ENCODE measurements around the gene NTNG2.

The NTNG2 gene

GRCh38 chr9:132238026-132238972 is 76.4 kb downstream of the NTNG2 start:
- no peak for DNase-seq

GRCh38 chr9:132238992-132239391 is 77.1 kb downstream of the NTNG2 start:
- no peak for DNase-seq

DNA sequence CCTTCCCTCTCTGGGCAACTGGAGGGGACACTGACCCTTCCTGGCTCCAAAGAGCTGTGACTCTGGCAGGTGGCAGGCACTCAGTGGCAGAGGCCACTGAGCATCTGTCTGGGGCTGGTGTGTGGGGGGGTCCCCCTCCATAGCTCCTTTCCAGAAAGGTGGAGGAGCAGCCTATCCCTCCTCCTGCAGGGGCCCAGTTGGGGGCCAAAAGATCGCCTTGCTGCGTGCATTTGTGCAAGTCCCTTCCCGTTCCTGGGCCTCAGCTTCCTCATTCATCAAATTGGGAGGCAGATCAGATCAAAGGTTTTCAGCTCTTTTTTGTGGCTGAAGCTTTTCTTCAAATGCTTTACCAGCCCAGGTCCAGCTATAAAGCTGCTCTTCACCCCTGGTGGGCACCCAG is 77.7 kb downstream of the NTNG2 start:
- DNase-seq = no peak

GRCh38 chr9:132239999-132240840 is 78.4 kb downstream of the NTNG2 start:
- no peak for DNase-seq

- DNase-seq = peak; percentile 42
Measured at GRCh38 chr9:132240841-132241482, 79.1 kb downstream of the NTNG2 start.

DNA sequence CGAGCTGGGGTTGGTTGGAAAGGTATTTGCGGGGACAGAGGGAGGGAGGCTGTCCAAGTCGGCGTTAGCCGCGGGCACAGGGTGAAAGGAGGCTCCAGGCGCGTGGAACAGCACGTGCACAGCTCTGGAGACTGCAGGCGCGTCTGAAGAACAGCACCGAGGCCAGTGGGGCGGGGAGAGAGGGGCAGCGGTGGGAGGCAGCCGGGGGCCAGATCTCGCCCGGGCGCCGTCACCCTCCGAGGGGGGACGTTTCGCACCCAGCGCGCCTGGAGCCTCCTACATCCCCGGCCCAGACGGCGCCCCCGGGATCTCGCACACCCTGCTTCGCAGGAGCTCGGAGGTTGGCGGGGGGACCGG is 79.6 kb downstream of the NTNG2 start:
- no peak for DNase-seq

- DNase-seq = no peak
Measured at GRCh38 chr9:132241840-132242620, 80.2 kb downstream of the NTNG2 start.

GRCh38 chr9:132242621-132243155 is 80.8 kb downstream of the NTNG2 start:
- no peak for DNase-seq

GRCh38 chr9:132243156-132244074 is 81.6 kb downstream of the NTNG2 start:
- no peak for DNase-seq

DNA sequence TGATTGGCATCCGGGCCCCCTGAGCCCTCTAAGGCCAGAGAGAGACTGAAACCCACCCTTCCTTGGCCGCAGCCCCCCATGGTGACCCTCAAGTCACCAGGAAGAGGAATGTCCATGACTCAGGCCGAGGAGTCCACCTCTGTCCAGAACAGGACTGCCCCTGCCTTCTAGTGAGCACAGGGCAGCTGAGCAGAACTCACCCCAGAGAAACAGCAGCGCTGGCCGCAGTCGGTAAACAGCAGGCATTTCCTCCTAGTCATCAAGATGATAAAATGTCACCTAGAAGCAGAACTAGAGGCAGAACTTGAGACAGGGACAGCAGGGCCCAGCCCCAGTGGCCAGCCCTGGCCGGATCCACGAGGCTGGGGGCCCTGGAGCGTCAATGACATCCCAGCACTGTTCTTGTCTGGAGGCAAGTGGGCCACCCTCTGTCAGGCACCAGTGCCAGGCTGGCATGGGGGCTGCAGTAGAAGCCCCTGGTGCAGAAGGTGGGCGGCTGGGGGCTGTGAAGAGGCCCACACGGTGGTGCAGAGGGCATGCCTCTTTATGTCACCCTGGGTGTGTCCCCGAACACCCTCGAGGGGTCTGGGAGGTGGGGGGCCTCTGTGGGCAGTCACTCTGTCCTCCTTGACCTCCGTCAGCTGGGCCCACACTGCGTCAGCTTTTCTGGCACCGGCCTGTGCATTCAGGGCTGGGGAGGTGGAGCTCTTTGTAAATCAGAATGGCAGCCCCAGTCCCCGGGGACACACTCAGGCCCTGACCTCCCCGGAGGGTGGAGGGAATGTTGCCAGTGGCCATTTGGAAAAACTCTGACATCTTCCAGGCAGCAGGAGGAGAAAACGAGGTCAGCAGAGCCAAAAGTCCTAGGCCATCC is 83.0 kb downstream of the NTNG2 start:
- no peak for DNase-seq

GRCh38 chr9:132245465-132245864 is 83.6 kb downstream of the NTNG2 start:
- DNase-seq = no peak

DNA sequence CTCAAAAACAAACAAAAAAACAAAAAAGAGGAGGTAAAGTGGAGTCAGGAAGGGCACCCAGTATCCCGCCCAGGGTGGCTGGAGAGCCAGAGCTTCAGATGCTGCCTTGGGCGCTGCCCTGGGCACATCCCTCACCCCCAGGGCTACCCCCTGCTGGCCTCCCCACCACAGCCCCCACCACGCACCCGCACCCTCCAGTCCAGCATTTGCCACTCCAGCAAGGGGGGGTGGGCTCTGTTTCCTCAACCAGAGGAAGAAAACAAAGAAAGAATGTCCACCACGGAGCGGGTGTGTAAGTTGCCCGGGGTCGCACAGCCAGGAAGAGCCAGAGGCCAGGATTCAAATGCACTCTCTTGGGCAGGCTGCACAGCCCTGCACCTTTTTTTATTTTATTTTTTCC is 86.1 kb downstream of the NTNG2 start:
- no peak for DNase-seq

- no peak for DNase-seq
Measured at GRCh38 chr9:132249123-132249522, 87.3 kb downstream of the NTNG2 start.

- no peak for DNase-seq
Measured at GRCh38 chr9:132249690-132250089, 87.8 kb downstream of the NTNG2 start.

DNA sequence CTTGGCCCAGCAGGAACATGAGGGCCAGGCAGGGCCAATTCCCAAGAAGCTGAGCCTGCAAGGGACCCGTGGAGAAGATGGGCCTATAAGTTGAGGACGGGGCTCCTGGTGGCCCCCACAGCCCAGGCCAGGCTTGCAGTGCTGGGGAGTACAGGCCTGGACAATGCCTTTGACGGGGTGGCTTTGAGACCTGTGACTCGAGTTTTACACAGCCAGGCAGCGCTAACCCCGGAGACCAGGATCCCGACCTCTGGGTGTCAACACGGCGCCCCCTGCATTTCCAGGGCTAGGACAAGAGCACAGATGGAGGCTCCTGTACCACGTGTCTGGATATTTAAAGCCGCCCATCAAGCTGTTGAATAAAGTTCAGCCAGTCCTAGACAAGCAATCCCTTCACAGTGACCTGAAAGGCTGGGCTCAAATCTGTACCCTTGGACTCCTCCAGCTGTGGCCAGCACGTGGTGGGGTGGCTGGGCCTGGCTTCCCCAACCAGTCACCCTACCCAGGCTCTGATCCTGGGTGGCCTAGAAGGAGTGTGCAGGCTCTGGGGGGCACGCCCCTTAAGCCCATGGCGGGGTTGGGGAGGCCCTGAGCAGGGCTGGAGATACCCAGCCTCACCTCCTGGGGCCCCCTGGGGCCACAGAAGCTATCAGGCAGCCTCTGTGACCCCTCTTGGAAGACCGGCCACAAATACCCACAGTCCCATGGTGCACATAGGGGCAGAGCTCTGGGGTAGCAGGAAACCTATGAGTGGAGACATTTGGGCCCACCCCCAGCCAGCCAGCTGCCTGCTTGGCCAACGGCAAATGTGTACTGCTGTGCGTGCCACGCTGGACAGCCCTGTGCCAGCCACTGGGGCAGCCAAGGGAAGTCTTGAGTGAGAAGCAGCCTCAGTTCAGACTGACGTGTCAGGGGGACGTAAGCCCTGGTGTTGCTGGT is 88.7 kb downstream of the NTNG2 start:
- DNase-seq = peak; percentile 27

DNA sequence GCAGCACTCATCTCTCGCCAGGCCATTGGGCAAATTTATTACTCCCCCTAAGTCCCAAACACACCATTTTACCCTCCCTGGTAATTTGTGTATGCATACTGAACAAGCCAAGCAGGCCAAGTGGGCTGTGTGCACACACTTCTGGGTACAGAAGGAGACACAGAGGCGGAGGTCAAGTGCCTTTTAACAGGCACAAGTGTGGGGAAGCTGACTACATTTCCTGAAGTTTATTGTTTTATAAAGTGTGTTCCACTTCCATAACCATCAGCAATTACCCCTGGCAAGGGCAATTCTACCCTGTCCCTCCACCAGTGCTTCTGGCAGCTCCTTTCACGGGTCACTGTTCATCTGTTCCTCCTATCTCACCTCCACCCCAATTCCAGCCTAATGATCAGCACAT is 99.0 kb downstream of the NTNG2 start:
- DNase-seq = no peak

GRCh38 chr9:132266017-132266416 is 104.2 kb downstream of the NTNG2 start:
- DNase-seq = no peak

DNA sequence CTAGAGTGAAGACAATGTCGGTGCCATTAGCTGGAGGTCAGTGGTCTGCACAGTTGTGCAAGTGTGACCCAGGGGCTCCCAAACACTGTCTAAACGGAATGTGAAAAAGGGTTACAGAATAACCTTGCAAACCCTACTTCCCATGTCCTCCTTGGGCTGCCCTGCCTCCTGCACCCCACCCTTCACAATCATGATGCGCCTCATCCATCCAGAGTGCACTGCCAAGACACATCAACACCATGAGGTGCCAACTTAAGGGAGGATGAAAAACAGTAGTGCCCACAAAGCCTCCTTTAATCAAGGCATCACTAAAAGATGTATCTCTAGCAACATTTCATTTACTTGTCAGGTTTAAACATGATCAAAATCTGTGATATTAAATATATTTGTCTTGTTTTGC is 105.8 kb downstream of the NTNG2 start:
- DNase-seq = no peak
